NCI-H1092 treated with DMSO at 0.1 percent for 48 hours (cell line): ENCODE data around the gene DLX1.
"Not testable (repeated sequence)": the region's sequence is repeated elsewhere in the genome, so short reads cannot be mapped to it uniquely, and the experiment has no call there.

Experiments
- DNase-seq: peaks from one replicate; lab custom pipeline; 2025; lab: John Stamatoyannopoulos, UW

The DLX1 gene

GRCh38 chr2:172114579-172114978 lies 29.3 kb downstream of the DLX1 start:
- DNase-seq = no peak

- DNase-seq = no peak
Observed at GRCh38 chr2:172116107-172116506, 30.8 kb downstream of the DLX1 start.

- DNase-seq = no peak
Observed at GRCh38 chr2:172119089-172119488, 33.8 kb downstream of the DLX1 start.

- no peak for DNase-seq
Observed at GRCh38 chr2:172120118-172120517, 34.8 kb downstream of the DLX1 start.

GRCh38 chr2:172128484-172128883 lies 43.2 kb downstream of the DLX1 start:
- DNase-seq = no peak

- no peak for DNase-seq
Observed at GRCh38 chr2:172129404-172129803, 44.1 kb downstream of the DLX1 start.

GRCh38 chr2:172131713-172132555 lies 46.6 kb downstream of the DLX1 start:
- no peak for DNase-seq

GRCh38 chr2:172134270-172134669 lies 49.0 kb downstream of the DLX1 start:
- DNase-seq = no peak

GRCh38 chr2:172135446-172135845 lies 50.1 kb downstream of the DLX1 start:
- DNase-seq = no peak

- DNase-seq = no peak
Observed at GRCh38 chr2:172137109-172137508, 51.8 kb downstream of the DLX1 start.

GRCh38 chr2:172137943-172138342 lies 52.6 kb downstream of the DLX1 start:
- DNase-seq = no peak

GRCh38 chr2:172138727-172139126 lies 53.4 kb downstream of the DLX1 start:
- not testable (repeated sequence) for DNase-seq
